Testis (tissue), 5 donors: Measurements from ENCODE around the gene DDX1. TPM values are rescaled to one million over a fixed set of nuclear protein-coding genes. Genes with fewer than 3 reads are reported as not detected.
"Not testable (repeated sequence)": the region's sequence is repeated elsewhere in the genome, so short reads cannot be mapped to it uniquely, and the experiment has no call there.

Experiments used
- DNase-seq: peaks from one replicate; pipeline ENCODE4 v3.0.0-alpha.2; 2019
- H3K27ac ChIP-seq, 2 donors: fragments of 200-600 bp; sonication (generic); one replicate each; pipeline ENCODE4 v1.5.1; 2019
- H3K27me3 ChIP-seq: fragments of 200-600 bp; sonication (generic); one replicate; pipeline ENCODE4 v1.5.1; 2019
- H3K36me3 ChIP-seq: fragments of 200-600 bp; sonication (generic); one replicate; pipeline ENCODE4 v1.5.1; 2017; ENCODE audit warnings: low read depth; ENCODE audit errors: missing control alignments
- H3K4me1 ChIP-seq: fragments of 200-600 bp; sonication (generic); one replicate; pipeline ENCODE4 v1.5.1; 2019
- H3K4me3 ChIP-seq, 2 donors: fragments of 200-600 bp; sonication (generic); one replicate each; pipeline ENCODE4 v1.5.1; 2017 to 2019
- H3K9me3 ChIP-seq: fragments of 200-600 bp; sonication (generic); one replicate; pipeline ENCODE4 v1.5.1; 2017
- CTCF ChIP-seq, 3 experiments: fragments of 450-650 bp in 2 of 3; fragments of 200-600 bp in 1 of 3; sonication (generic) in 1 of 3; IDR thresholded peaks; one replicate each; pipeline ENCODE4 v1.5.1; 2016 to 2019; ENCODE audit warnings: antibody characterized with exemption in 3 of 3, mild to moderate bottlenecking in 2 of 3, moderate library complexity in 1 of 3
- POLR2A ChIP-seq: fragments of 450-650 bp; IDR thresholded peaks from one replicate; pipeline ENCODE4 v1.6.1; 2017; ENCODE audit warnings: antibody characterized with exemption, mild to moderate bottlenecking, moderate library complexity
- WGBS, 2 donors: methylation state at CpG; one replicate each; pipeline ENCODE4 v1.1.5; 2018; 5-methylcytosine and 5-hydroxymethylcytosine counted together
- intact Hi-C: fragments of 100-400 bp; cut with DNase I; formaldehyde crosslinking; loops from one replicate; pipeline ENCODE4 v1.15.1; 2023; ENCODE audit warnings: low total_unique reads
- long read RNA-seq, 2 donors: transcript quantifications; one replicate each; lab custom pipeline, GENCODE V29; 2026
- polyA plus RNA-seq: library from polyadenylated mRNA; stranded (reverse); fragments of 350-450 nt; fragmentation: Illumina TruSeq; extraction: RNeasy Lipid Tissue Mini Kit (QIAGEN cat#74804); gene quantifications from one replicate; pipeline ENCODE4 v1.2.3, GENCODE V29; 2014; ENCODE audit warnings: low read depth, low replicate concordance; ENCODE audit not compliant: insufficient read depth
- total RNA-seq, 2 donors: library from RNA; depleted of rRNA; stranded (reverse); fragments of >200 nt; gene quantifications; one replicate each; pipeline ENCODE4 v1.2.3, GENCODE V29; 2016

DDX1 gene
- total RNA-seq (10 to 100 TPM; 65.0 to 66.9 TPM), polyA plus RNA-seq (60.4 TPM)
- long read RNA-seq, donor 1, transcript DDX1-201 (26 exons, 2,739 nt) = major isoform, 21 of 50 reads
- long read RNA-seq, donor 1, partial matches to known transcripts = 28 of 50 reads
- long read RNA-seq, donor 1, other reads (novel, unspliced or antisense) = 0 of 50 reads
- long read RNA-seq, donor 2, transcript DDX1-201 (26 exons, 2,739 nt) = major isoform, 18 of 55 reads
- long read RNA-seq, donor 2, partial matches to known transcripts = 36 of 55 reads
- long read RNA-seq, donor 2, other reads (novel, unspliced or antisense) = 0 of 55 reads

- 0% methylated on average over 13 to 68 of the region's 68 CpGs for WGBS, 2 donors
- intact Hi-C loops = no loop called here
- TF ChIP-seq CTCF (IDR thresholded peaks at IDR 0.05) = peak in 1 of 3 experiments; percentile 14
- no peak for TF ChIP-seq POLR2A
These were observed at the start of gene DDX1 for GRCh38 chr2:15591692-15592463. Gene DDX1, plus strand, starts transcription at chr2:15591868. Its CDS starts 66 bp downstream, at chr2:15591934.

GRCh38 chr2:15542269-15542668 lies 49.4 kb upstream of the DDX1 start:
- H3K9me3 ChIP-seq, H3K4me3 ChIP-seq, H3K4me1 ChIP-seq, intact Hi-C loops, DNase-seq, H3K36me3 ChIP-seq, H3K27me3 ChIP-seq, H3K27ac ChIP-seq: not testable (repeated sequence)
- 19 to 94% methylated on average over 1 to 2 of the region's 6 CpGs for WGBS, 2 donors

More at GRCh38 chr2:15591692-15592463, at the start of gene DDX1:
- Histone ChIP-seq H3K4me1 (peaks cover 17% of the 10 kb centered on the region), H3K27me3 (no peaks in the 10 kb centered on the region), H3K4me3 (peak within 1 kb of the TSS; percentile 79 to 93), H3K36me3 (no peaks in the 10 kb centered on the region), H3K9me3 (no peaks in the 10 kb centered on the region), H3K27ac (peak within 1 kb of the TSS; percentile 89 to 93)
- peak; percentile 86 for DNase-seq

- peaks cover 4% of the 10 kb centered on the region for H3K36me3 ChIP-seq
- no peak overlapping the region for H3K4me3 ChIP-seq
- TF ChIP-seq POLR2A (no peak), CTCF (IDR thresholded peaks at IDR 0.05) (no peak)
- 67 to 70% methylated on average over 3 of the region's 3 CpGs for WGBS, 2 donors
- no peaks in the 10 kb centered on the region for H3K27me3 ChIP-seq
- no peaks in the 10 kb centered on the region for H3K4me1 ChIP-seq
- H3K9me3 ChIP-seq = no peaks in the 10 kb centered on the region
- intact Hi-C loops = no loop called here
- DNase-seq = no peak
- H3K27ac ChIP-seq = no peak overlapping the region
These were observed 48.6 kb upstream of the DDX1 start for GRCh38 chr2:15543053-15543452.

- Histone ChIP-seq H3K27ac (no peak overlapping the region), H3K9me3 (no peaks in the 10 kb centered on the region), H3K27me3 (no peaks in the 10 kb centered on the region), H3K36me3 (peaks cover 4% of the 10 kb centered on the region), H3K4me3 (no peak overlapping the region), H3K4me1 (no peaks in the 10 kb centered on the region)
- 84 to 91% methylated on average over 6 of the region's 6 CpGs for WGBS, 2 donors
- TF ChIP-seq POLR2A (no peak), CTCF (IDR thresholded peaks at IDR 0.05) (no peak)
- intact Hi-C loops = no loop called here
- DNase-seq = no peak
These were observed 48.1 kb upstream of the DDX1 start for GRCh38 chr2:15543541-15543940.

- TF ChIP-seq CTCF (IDR thresholded peaks at IDR 0.05) = no peak
- no peak for TF ChIP-seq POLR2A
- peaks cover 4% of the 10 kb centered on the region for H3K36me3 ChIP-seq
- no peaks in the 10 kb centered on the region for H3K4me1 ChIP-seq
- 91 to 95% methylated on average over 2 of the region's 2 CpGs for WGBS, 2 donors
- no peaks in the 10 kb centered on the region for H3K27me3 ChIP-seq
- H3K9me3 ChIP-seq = no peaks in the 10 kb centered on the region
- DNase-seq = no peak
- intact Hi-C loops = no loop called here
- no peak overlapping the region for H3K27ac ChIP-seq
- H3K4me3 ChIP-seq = no peak overlapping the region
These were observed 47.4 kb upstream of the DDX1 start for GRCh38 chr2:15544227-15544626.
